Fibroblast of gingiva (primary cell): ENCODE results near the gene PGS1.
A peak's percentile ranks its signal among the peaks of the same experiment; 100 is the strongest.

Source experiments
- DNase-seq: peaks from one replicate; pipeline ENCODE4 v3.0.0-alpha.2; 2011; ENCODE audit warnings: low read depth

Gene PGS1

DNA sequence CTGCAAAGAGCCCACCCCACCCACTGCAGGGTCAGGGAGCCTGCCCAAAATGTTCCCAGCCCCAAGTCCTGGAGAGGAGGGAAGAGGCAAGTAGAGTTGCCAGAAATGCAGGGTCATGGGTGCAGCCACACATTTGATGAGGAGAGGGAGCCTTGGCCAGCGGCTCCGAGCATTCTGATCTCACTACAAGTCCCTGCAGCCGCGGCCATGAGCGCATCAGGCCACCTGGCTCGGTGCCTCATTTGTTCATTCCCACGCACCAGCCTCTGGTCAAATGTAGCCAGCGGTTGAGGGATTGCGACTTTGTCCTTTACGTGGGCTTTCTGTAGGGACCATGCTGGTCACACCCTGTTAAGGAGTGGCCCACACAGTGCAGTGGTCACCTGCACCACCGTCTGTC is 48.7 kb downstream of the PGS1 start:
- no peak for DNase-seq

DNA sequence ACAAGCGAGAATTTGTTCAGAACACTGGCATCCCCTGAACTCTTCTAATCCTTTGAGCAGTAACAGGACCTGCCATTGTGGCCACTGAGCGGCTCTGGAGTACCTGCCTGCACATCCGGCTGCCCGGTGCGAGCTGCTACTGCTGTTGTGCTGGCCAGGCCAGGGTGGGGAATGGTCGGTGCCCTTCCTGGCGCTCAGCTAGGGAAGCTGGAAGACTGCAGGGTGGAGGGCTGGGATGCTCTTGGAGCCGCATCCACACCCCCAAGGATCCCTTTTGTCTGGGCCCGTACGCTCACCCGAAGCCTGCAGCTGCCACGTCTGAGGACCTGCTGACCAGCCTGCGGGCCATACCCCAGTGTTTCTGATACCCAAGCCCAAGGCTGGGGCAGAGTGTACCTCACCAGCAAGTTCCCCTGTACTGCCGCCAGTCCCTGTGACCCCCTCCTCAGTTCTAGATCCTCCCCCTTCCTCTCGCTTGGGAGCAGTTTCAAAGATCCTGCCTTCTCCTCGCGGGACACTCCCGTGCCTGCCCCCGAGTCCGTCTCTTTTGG is 49.7 kb downstream of the PGS1 start:
- no peak for DNase-seq

- DNase-seq = peak; percentile 37
Measured at GRCh38 chr17:78428836-78429617, 50.6 kb downstream of the PGS1 start.

DNA sequence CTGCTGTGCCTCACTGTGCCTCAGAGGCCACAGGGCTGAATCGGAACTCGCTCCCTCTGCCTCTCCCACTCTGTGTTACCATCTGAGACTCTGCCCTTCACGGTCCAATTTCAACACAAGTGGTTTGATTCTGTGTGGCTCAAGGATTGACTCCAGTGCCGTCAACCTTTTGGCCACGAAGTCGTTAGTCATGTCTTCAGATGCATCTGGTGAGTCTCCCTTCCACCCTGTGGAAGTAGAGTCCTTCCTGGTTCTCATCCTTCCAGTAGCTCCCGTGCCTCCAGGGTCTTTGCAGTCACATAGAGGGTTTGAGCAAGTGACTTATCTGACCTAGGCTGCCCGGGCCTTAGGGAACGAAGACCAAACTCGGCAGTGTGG is 51.2 kb downstream of the PGS1 start:
- no peak for DNase-seq

- DNase-seq = no peak
Measured at GRCh38 chr17:78430892-78431691, 52.6 kb downstream of the PGS1 start.

DNA sequence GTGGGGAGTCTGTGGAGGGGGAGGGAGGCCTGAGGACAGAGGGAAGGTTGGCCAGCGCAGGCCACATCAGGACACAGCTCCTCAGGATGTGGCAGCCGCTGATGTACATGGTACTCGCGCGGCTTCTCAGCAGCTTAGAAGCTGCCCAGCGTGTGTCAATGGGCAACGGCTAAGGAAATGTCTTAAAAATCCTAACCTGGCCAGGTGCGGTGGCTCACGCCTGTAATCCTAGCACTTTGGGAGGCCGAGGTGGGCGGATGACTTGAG is 53.2 kb downstream of the PGS1 start:
- DNase-seq = no peak

DNA sequence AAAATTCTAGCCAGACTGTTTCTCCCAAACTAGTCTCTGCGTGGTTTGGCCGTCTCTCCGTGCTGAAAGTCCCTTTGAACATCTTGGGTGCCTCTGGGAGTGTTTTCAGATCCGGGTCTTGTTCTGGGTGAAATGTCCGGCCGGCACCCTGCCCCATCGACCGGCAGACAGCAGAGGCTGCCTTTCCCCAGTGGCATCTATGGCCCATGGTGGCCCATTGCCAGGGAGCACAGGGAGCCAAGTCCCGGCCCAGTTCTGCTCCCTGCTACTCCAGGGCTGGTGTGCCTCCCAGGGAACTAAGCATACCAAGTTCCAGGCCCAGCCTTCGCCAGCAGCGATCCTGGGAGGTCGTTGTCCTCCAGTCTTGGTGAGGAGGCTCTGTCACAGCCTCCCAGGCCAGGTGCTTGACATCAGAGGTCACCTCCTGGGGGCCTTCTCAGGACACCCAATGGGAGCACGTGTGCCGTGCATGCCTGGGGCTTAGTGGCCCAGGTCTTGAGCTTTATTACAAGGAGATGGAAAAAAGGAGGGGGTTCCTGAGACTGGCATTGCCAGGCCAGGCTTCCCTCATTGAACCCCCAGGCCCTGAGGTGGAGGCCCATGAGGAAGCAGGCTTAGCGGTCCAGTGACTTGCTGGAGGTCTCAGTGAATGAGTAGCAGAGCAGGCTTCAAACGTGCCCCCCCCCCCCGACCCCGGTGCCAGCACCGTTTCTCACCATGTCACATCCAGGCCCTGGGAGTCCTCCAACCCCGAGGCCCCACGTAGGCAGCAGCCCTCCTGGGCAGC is 54.0 kb downstream of the PGS1 start:
- DNase-seq = no peak

DNA sequence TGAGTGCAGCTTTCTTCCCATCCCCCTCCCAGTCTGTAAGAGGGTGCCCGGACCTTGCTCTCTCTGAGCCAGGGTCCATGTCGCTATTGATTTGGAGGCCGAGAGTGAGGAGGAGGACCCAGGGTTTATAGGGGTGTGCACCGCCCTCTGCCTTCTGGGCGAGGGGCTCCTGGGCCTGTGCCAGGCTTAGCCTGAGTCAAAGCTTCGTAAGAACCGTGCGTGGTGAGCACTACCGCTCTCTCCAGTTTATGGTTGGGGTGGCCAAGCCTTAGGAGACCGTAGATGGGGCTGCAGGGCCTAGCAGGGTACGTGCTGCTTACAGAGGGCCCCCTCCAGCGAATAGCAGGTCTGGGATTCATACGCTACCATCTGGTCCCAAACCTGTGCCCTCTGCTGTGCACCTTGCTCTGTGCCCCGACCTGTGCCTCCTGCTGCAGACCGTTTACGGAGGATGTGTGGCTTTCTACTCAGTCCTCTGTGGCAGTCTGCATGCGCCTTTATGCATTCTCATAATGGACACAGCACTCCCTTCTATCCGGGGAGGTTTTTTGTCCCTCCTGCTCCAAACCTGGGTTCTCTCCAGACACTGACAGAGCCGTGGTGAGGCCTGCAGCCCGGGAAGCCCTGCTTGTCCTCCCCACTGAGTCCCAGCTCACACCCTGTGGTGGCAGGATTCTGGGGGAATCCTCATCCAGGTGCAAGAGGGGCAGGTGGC is 54.7 kb downstream of the PGS1 start:
- no peak for DNase-seq

GRCh38 chr17:78433780-78434335 is 55.4 kb downstream of the PGS1 start:
- no peak for DNase-seq

DNA sequence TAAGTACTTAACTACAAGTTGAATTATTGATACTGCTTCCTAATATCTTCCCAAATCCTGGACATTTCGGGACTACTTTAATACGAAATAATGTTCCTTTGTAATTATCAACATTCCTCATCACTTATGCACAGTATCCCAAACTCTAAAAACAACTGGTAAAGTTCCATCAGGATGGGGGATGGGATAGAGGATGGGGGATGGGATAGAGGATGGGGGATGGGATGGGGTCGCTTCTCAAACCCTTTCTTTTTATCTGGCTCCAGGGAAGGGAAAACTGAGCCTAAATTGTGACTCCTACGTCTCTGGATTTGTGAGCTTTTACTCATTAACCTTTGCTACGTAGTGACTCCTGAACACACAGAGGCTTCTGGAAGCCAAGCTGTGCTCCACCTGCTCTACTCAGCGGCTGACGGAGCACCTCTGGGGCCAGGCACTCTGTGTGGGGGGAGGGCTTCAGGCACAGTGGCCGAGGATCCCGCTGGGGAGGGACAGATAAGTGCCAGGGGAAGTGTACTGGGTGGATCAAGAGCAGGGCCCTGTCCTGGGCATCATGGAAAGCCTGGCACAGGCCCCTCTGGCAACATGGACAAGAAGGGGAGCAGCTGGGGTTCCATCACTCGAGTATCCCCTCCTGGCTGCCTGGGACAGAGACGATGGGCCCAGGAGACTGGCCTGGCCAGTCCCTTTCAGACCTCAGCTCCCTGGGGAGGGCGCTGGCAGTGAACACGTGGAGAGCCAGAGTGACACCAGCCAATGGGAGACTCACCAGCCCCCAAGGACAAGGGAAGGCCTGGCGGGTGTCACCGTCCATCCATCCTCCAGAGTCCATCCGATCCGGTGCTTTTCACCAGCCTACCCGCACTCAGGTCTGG is 56.2 kb downstream of the PGS1 start:
- no peak for DNase-seq

DNA sequence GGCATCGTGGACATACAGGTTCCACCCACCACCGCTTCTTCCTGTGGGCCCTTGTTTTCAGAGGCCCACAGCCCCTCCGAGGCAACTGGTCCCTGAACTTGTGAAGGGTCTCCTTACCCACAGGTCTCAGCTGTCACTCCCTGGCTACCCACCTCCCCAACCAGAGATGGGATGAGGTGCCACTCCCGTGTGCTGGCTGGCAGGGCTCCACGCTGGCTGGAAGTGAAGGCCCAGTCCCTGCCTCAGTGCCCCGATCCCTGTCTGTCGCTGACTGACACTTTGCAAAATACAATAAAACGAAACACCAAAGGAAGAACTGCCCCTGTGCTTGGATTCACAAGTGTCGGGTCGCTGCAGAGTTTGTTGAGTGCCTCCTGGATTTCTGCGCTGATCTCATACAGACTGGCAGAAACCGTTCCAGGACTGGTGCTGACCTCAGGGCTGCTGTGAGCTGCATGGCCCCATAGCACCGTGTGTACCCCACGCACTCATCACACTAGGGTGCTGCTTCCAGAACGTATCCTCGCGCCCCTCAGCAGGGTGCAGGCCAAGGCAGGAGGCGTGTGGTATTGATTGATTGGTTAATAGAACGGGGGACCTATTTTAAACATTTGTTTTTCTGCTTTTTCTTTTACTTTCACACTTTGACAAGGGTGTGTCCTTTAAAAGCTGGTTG is 57.0 kb downstream of the PGS1 start:
- DNase-seq = no peak

GRCh38 chr17:78437508-78438169 is 59.2 kb downstream of the PGS1 start:
- DNase-seq = no peak

GRCh38 chr17:78438271-78438691 is 59.8 kb downstream of the PGS1 start:
- no peak for DNase-seq

GRCh38 chr17:78438694-78439325 is 60.4 kb downstream of the PGS1 start:
- no peak for DNase-seq

DNA sequence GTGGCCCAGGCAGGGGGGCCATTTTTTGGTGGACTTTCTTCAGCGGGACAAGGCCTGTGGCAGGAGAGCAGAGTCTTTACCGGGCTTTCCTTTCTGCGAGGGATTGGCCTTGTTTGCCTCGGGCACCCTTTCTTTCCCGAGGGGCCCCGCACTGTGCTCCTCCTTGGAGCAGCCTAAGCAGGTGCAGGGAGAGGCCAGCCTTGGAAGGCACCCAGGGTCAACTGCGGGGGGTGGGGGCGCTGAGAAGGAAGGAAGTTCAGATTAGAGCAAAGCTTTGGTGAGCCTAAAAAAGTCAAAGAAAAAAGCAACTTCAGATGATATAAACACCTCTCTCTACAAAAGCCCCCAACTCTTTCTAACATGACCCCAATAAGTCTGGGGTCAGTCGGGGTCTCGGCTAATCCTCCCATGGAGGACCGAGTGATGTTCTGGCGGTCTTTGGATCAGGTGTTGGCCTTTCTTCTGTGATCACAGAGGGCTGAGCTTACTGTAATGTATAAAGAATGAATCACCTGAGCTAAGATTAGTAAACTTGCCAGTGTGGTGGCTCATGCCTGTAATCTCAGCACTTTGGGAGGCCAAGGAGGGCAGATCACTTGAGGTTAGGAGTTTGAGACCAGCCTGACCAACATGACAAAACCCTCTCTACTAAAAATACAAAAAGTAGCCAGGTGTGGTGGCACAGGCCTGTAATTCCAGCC is 63.0 kb downstream of the PGS1 start:
- no peak for DNase-seq

DNA sequence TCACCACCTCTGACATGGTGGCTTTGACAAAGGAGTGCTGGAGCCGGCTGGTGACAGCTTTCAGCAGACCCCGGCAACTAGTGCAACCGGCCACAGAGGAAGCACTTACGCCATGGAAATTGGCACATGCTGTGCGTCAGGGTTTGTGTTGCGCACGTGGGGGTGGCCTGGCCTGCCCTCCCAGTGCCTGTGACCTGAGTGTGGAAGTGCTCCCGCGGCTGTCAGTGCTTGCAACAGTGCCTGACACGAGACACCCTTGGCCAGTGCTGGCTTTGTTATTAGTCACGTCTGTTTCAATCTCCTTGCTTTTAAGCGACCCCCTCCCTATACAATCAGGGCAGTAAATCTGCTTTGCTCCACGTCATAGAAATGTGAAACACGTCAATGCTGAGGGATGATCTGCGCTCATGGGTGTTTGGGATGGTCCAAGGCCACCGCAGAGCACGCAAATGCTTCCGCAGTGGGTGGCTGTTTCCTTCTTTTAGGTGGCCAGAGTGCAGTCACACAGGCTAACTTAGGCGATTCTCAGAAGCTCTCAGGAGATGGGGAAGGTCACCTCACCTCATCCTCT is 64.3 kb downstream of the PGS1 start:
- DNase-seq = peak; percentile 58

DNA sequence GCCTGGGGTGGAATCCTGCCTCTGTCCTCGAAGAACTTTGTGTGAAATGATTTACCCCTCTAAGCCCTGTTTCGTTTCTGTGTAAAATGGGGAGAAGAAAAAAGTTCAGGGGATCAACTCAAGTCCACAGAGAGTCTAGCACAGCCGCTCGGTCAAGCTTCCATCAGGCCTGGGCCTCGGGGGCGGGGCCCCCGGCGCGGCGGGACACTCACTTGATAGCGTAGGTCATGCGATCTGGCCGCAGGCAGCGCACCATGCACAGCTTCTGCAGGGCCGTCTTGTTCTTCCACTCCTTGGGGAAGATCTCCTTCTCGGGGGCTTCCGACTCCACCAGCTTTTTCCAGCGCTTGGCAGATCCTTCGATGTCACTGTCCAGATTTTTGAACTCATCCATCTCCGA is 65.9 kb downstream of the PGS1 start:
- DNase-seq = no peak

DNA sequence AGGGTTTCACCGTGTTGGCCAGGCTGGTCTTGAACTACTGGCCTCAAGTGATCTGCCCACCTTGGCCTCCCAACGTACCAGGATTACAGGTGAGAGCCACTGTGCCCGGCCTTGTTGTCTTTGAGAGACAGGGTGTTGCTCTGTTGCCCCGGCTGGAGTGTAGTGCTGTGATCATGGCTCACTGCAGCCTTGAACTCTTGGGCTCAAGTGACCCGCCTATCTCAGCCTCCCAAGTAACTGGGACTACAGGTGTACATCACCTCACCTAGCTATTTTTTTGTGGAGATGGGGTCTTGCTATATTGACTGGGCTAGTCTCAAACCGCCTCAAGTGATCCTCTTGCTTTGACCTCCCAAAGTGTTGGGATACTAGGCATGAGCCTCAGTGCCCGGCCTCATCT is 68.4 kb downstream of the PGS1 start:
- DNase-seq = no peak
